GM23338 (cell line): ENCODE measurements around the gene DEPDC1. TPM values are rescaled to one million over a fixed set of nuclear protein-coding genes. Genes with fewer than 3 reads are reported as not detected.

Source experiments
- ATAC-seq: fragments of 200-7000 bp; cut with Tn5 transposase; 3 replicates; pipeline ENCODE4 v1.9.1; 2020
- DNase-seq: peaks from one replicate; pipeline ENCODE4 v3.0.0-alpha.2; 2015; ENCODE audit warnings: low spot score
- H2AFZ ChIP-seq: fragments of 200-600 bp; sonication (generic); 2 replicates; pipeline ENCODE4 v1.8.0; 2016; ENCODE audit warnings: antibody characterized with exemption, mild to moderate bottlenecking, moderate library complexity
- H3F3A ChIP-seq: fragments of 200-600 bp; sonication (generic); replicated peaks from 2 replicates; pipeline ENCODE4 v1.8.0; 2017; ENCODE audit warnings: antibody characterized with exemption, mixed run types, low read depth
- H3K27ac ChIP-seq: fragments of 200-600 bp; sonication (generic); 2 replicates; pipeline ENCODE4 v1.6.1; 2016; ENCODE audit warnings: low read depth
- H3K27me3 ChIP-seq: fragments of 200-600 bp; sonication (generic); 2 replicates; pipeline ENCODE4 v1.8.0; 2016; ENCODE audit warnings: mild to moderate bottlenecking, mixed run types, moderate library complexity; ENCODE audit not compliant: insufficient read depth
- H3K36me3 ChIP-seq: fragments of 200-600 bp; sonication (generic); 2 replicates; pipeline ENCODE4 v1.8.0; 2016; ENCODE audit warnings: mild to moderate bottlenecking; ENCODE audit not compliant: insufficient read depth
- H3K4me1 ChIP-seq: fragments of 200-600 bp; sonication (generic); 2 replicates; pipeline ENCODE4 v1.8.0; 2016; ENCODE audit warnings: mild to moderate bottlenecking, moderate library complexity; ENCODE audit not compliant: insufficient read depth
- H3K4me2 ChIP-seq: fragments of 200-600 bp; sonication (generic); 2 replicates; pipeline ENCODE4 v1.7.1; 2017; ENCODE audit warnings: mixed run types
- H3K4me3 ChIP-seq: fragments of 200-600 bp; sonication (generic); 2 replicates; pipeline ENCODE4 v1.6.1; 2016; ENCODE audit warnings: mixed run types
- H3K79me2 ChIP-seq: fragments of 200-600 bp; sonication (generic); replicated peaks from 2 replicates; pipeline ENCODE4 v1.8.0; 2017; ENCODE audit warnings: mild to moderate bottlenecking; ENCODE audit not compliant: insufficient read depth
- H3K9me2 ChIP-seq: fragments of 200-600 bp; sonication (generic); 2 replicates; pipeline ENCODE4 v1.8.0; 2017; ENCODE audit not compliant: insufficient read depth
- H4K20me1 ChIP-seq: fragments of 200-600 bp; sonication (generic); replicated peaks from 2 replicates; pipeline ENCODE4 v1.8.0; 2017; ENCODE audit warnings: mild to moderate bottlenecking; ENCODE audit not compliant: insufficient read depth
- H3K27ac Mint-ChIP-seq: 2 replicates; pipeline ENCODE4 v1.8.0; 2020; ENCODE audit warnings: inconsistent platforms, mild to moderate bottlenecking, moderate library complexity, mixed read lengths
- H3K27me3 Mint-ChIP-seq: 3 replicates; pipeline ENCODE4 v1.8.0; 2022; ENCODE audit warnings: low read depth, mild to moderate bottlenecking, moderate library complexity, mixed read lengths, inconsistent platforms; ENCODE audit not compliant: insufficient read depth, poor library complexity
- H3K36me3 Mint-ChIP-seq: 3 replicates; pipeline ENCODE4 v1.8.0; 2021; ENCODE audit warnings: low read depth, mild to moderate bottlenecking, inconsistent platforms, moderate library complexity, mixed read lengths
- H3K4me1 Mint-ChIP-seq: 3 replicates; pipeline ENCODE4 v1.8.0; 2020; ENCODE audit warnings: mild to moderate bottlenecking, inconsistent platforms, mixed read lengths
- H3K4me3 Mint-ChIP-seq: 3 replicates; pipeline ENCODE4 v1.8.0; 2021; ENCODE audit warnings: moderate library complexity, mild to moderate bottlenecking, inconsistent platforms, mixed read lengths
- H3K9me3 Mint-ChIP-seq: 3 replicates; pipeline ENCODE4 v1.8.0; 2020; ENCODE audit warnings: moderate library complexity, mild to moderate bottlenecking, inconsistent platforms, mixed read lengths
- CREB1 ChIP-seq: fragments of 250-450 bp; sonication (Bioruptor Pico); IDR thresholded peaks from 2 replicates; pipeline ENCODE4 v1.5.0; 2020; ENCODE audit warnings: low read depth, mild to moderate bottlenecking, moderate library complexity
- CTCF ChIP-seq, 2 experiments: fragments of 200-600 bp in 1 of 2; sonication (generic) in 1 of 2; conservative IDR thresholded peaks; 2 replicates each; pipeline versions ENCODE4 v1.5.1 to v1.6.1; 2016 to 2017; ENCODE audit warnings: antibody characterized with exemption in 2 of 2, low read depth in 2 of 2, mild to moderate bottlenecking in 2 of 2, moderate library complexity in 1 of 2
- EZH2 ChIP-seq: fragments of 200-600 bp; sonication (generic); IDR thresholded peaks from one replicate; pipeline ENCODE4 v1.8.0; 2017; ENCODE audit warnings: antibody characterized with exemption, mild to moderate bottlenecking, low read depth; ENCODE audit not compliant: unreplicated experiment
- NANOG ChIP-seq: IDR thresholded peaks from 2 replicates; pipeline ENCODE4 v1.6.1; 2016; ENCODE audit warnings: antibody characterized with exemption, borderline replicate concordance
- STAT1 ChIP-seq: IDR thresholded peaks from one replicate; pipeline ENCODE4 v1.6.1; 2016; ENCODE audit warnings: antibody characterized with exemption; ENCODE audit not compliant: unreplicated experiment
- ZNF462 ChIP-seq: fragments of 250-450 bp; sonication (Bioruptor Pico); IDR thresholded peaks from 2 replicates; pipeline ENCODE4 v1.5.0; 2020; ENCODE audit warnings: mild to moderate bottlenecking, moderate library complexity
- polyA plus RNA-seq: library from polyadenylated mRNA; unstranded; fragments of >200 nt; fragmentation: Nextera tagmentation; extraction: Ambion mirVana; gene quantifications from 2 replicates; pipeline ENCODE4 v1.2.1, GENCODE V29; 2016
- total RNA-seq: library from RNA; depleted of rRNA; stranded (reverse); fragments of >200 nt; shearing (Covaris generic); gene quantifications from 2 replicates; pipeline ENCODE4 v1.2.3, GENCODE V29; 2014

Gene DEPDC1
- total and polyA plus RNA-seq, 2 experiments from 2014 or later: 30.0 to 42.9 TPM

GRCh38 chr1:68448365-68448764 is 48.5 kb downstream of the DEPDC1 start:
- no peak overlapping the region for H3K27ac ChIP-seq
- Mint-ChIP-seq H3K9me3 (no peaks in the 10 kb centered on the region), H3K27me3 (peaks cover 3% of the 10 kb centered on the region), H3K4me3 (no peak overlapping the region), H3K36me3 (no peaks in the 10 kb centered on the region), H3K27ac (no peak overlapping the region), H3K4me1 (peaks cover 9% of the 10 kb centered on the region)
- no peak overlapping the region for H3K4me3 ChIP-seq
- DNase-seq (peak; percentile 67), ATAC-seq (peak; percentile 84)
- no peak overlapping the region for H2AFZ ChIP-seq
- no peak for TF ChIP-seq STAT1
- TF ChIP-seq CTCF (conservative IDR thresholded peaks at IDR 0.05; ENCODE audit: low read depth in 2 of 2): peak; percentile 49 to 55
- 0 out of 2 replicates have a peak, but pooled peaks have one; percentile 5 for TF ChIP-seq ZNF462 (CRISPR knock-in tag)
- no peak for TF ChIP-seq CREB1 (CRISPR knock-in tag)
- no peaks in the 10 kb centered on the region for H3F3A ChIP-seq
- no peaks in the 10 kb centered on the region for H3K36me3 ChIP-seq
- H3K4me1 ChIP-seq: no peaks in the 10 kb centered on the region
- H3K4me2 ChIP-seq: no peak overlapping the region
- H3K27me3 ChIP-seq: no peaks in the 10 kb centered on the region
- H3K9me2 ChIP-seq: no peaks in the 10 kb centered on the region
- no peaks in the 10 kb centered on the region for H3K79me2 ChIP-seq
- no peaks in the 10 kb centered on the region for H4K20me1 ChIP-seq

- no peak overlapping the region for H3K4me3 Mint-ChIP-seq
- H3K36me3 Mint-ChIP-seq: no peaks in the 10 kb centered on the region
- no peaks in the 10 kb centered on the region for H3K36me3 ChIP-seq
- no peaks in the 10 kb centered on the region for H4K20me1 ChIP-seq
- no peaks in the 10 kb centered on the region for H3K9me3 Mint-ChIP-seq
- ATAC-seq (no peak), DNase-seq (no peak)
- no peaks in the 10 kb centered on the region for H3K27me3 ChIP-seq
- H3F3A ChIP-seq: no peaks in the 10 kb centered on the region
- no peak overlapping the region for H3K4me2 ChIP-seq
- H2AFZ ChIP-seq: no peak overlapping the region
- no peaks in the 10 kb centered on the region for H3K4me1 ChIP-seq
- H3K4me1 Mint-ChIP-seq: peaks cover 6% of the 10 kb centered on the region
- no peaks in the 10 kb centered on the region for H3K9me2 ChIP-seq
- H3K27ac Mint-ChIP-seq: no peak overlapping the region
- no peak overlapping the region for H3K4me3 ChIP-seq
- H3K27me3 Mint-ChIP-seq: no peaks in the 10 kb centered on the region
- no peaks in the 10 kb centered on the region for H3K79me2 ChIP-seq
- no peak overlapping the region for H3K27ac ChIP-seq
- no peak for TF ChIP-seq NANOG
- TF ChIP-seq EZH2: no peak
Observed at GRCh38 chr1:68445709-68446108, 51.2 kb downstream of the DEPDC1 start.
